H1 (cell line): Measurements from ENCODE around the gene SH3PXD2A. TPM values are rescaled to one million over a fixed set of nuclear protein-coding genes. Genes with fewer than 3 reads are reported as not detected.

Experiments
- CTCF ChIA-PET: fragments of 300-600 bp; sonication (Branson Sonifier 250); formaldehyde crosslinking; loops from one replicate; lab custom pipeline; 2021; ENCODE audit not compliant: partially characterized antibody; lab: Charles Lee
- POLR2A ChIA-PET: fragments of 300-600 bp; sonication (Branson Sonifier 250); formaldehyde crosslinking; loops from one replicate; lab custom pipeline; 2021; ENCODE audit warnings: inconsistent platforms; ENCODE audit not compliant: partially characterized antibody; lab: Charles Lee
- DNase-seq, 2 experiments: peaks; one replicate each; pipeline versions ENCODE4 v3.0.0 to v3.0.0-alpha.2; 2010 to 2022; ENCODE audit warnings: low spot score in 2 of 2, low read depth in 1 of 2, mixed read lengths in 1 of 2
- FAIRE-seq: peaks from 2 replicates; lab custom pipeline; 2011; peaks lifted over from hg19 to GRCh38; lab: Jason Lieb, UNC
- H2AFZ ChIP-seq: 2 replicates; pipeline ENCODE4 v1.8.1; 2012; ENCODE audit warnings: low read length, inconsistent platforms
- H2AK5ac ChIP-seq: 2 replicates; pipeline ENCODE4 v1.6.1; 2013; ENCODE audit warnings: low read depth, low read length
- H2BK120ac ChIP-seq: replicated peaks from 2 replicates; pipeline ENCODE3; 2013; ENCODE audit warnings: low read depth, low read length, inconsistent platforms
- H2BK12ac ChIP-seq: 2 replicates; pipeline ENCODE4 v1.6.1; 2013; ENCODE audit warnings: low read depth, low read length
- H2BK15ac ChIP-seq: 2 replicates; pipeline ENCODE4 v1.6.1; 2013; ENCODE audit warnings: low read length
- H2BK20ac ChIP-seq: 2 replicates; pipeline ENCODE4 v1.6.1; 2013; ENCODE audit warnings: low read length
- H2BK5ac ChIP-seq: 2 replicates; pipeline ENCODE4 v1.6.1; 2013; ENCODE audit warnings: low read depth, low read length
- H3K14ac ChIP-seq: 2 replicates; pipeline ENCODE4 v1.6.1; 2013; ENCODE audit warnings: inconsistent platforms; ENCODE audit not compliant: insufficient read length
- H3K18ac ChIP-seq: 2 replicates; pipeline ENCODE4 v1.6.1; 2013; ENCODE audit warnings: low read length; ENCODE audit errors: extremely low read depth
- H3K23ac ChIP-seq: 2 replicates; pipeline ENCODE4 v1.6.1; 2013; ENCODE audit warnings: inconsistent platforms; ENCODE audit not compliant: insufficient read length
- H3K23me2 ChIP-seq: 2 replicates; pipeline ENCODE4 v1.6.1; 2013; ENCODE audit warnings: low read depth, low read length
- H3K27ac ChIP-seq: 2 replicates; pipeline ENCODE4 v1.6.1; 2011; ENCODE audit warnings: low read depth, low read length, inconsistent platforms
- H3K27me3 ChIP-seq, 4 experiments: replicated peaks in 1 of 4; 1 replicate in 1 of 4; 2 replicates in 3 of 4; pipeline versions ENCODE4 v1.6.1 to v1.8.1; 2011 to 2013; ENCODE audit warnings: low read length in 3 of 4, mild to moderate bottlenecking in 3 of 4, inconsistent platforms in 2 of 4, mixed read lengths in 2 of 4, moderate library complexity in 1 of 4; ENCODE audit not compliant: control insufficient read depth in 3 of 4, insufficient read depth in 3 of 4; ENCODE audit errors: extremely low read depth in 1 of 4
- H3K36me3 ChIP-seq, 4 experiments: 2 replicates each; pipeline versions ENCODE4 v1.6.1 to v1.8.1; 2011 to 2013; ENCODE audit warnings: mild to moderate bottlenecking in 4 of 4, low read length in 3 of 4, moderate library complexity in 2 of 4, control low read depth in 1 of 4, inconsistent platforms in 1 of 4; ENCODE audit not compliant: insufficient read depth in 4 of 4, control insufficient read depth in 2 of 4
- H3K4ac ChIP-seq: replicated peaks from 2 replicates; pipeline ENCODE3; 2013; ENCODE audit warnings: low read length, low read depth, mixed read lengths, inconsistent platforms; ENCODE audit not compliant: insufficient read length
- H3K4me1 ChIP-seq, 4 experiments: replicated peaks in 1 of 4; 1 replicate in 1 of 4; 2 replicates in 3 of 4; pipeline versions ENCODE4 v1.6.1 to v1.8.1; 2011 to 2013; ENCODE audit warnings: low read length in 3 of 4, inconsistent platforms in 2 of 4, mixed read lengths in 1 of 4; ENCODE audit not compliant: insufficient read depth in 4 of 4, control insufficient read depth in 3 of 4
- H3K4me2 ChIP-seq, 2 experiments: 2 replicates each; pipeline versions ENCODE4 v1.6.1 to v1.8.1; 2011 to 2013; ENCODE audit warnings: low read depth in 2 of 2, low read length in 2 of 2, control low read depth in 1 of 2, inconsistent platforms in 1 of 2, mild to moderate bottlenecking in 1 of 2; ENCODE audit not compliant: insufficient read depth in 1 of 2
- H3K4me3 ChIP-seq, 4 experiments: fragments of 200-600, 300-600 bp in 1 of 4; sonication (generic), shearing (Covaris generic), sonication (Bioruptor Twin) in 1 of 4; 2 replicates each; pipeline versions ENCODE4 v1.5.1 to v1.8.1; 2011 to 2016; ENCODE audit warnings: low read length in 4 of 4, low read depth in 3 of 4, control low read depth in 2 of 4, inconsistent platforms in 2 of 4, mild to moderate bottlenecking in 2 of 4, mixed read lengths in 1 of 4, moderate library complexity in 1 of 4; ENCODE audit not compliant: insufficient read depth in 2 of 4; ENCODE audit errors: extremely low read depth in 1 of 4
- H3K56ac ChIP-seq: replicated peaks from 2 replicates; pipeline ENCODE3; 2013; ENCODE audit warnings: low read depth, mild to moderate bottlenecking, mixed read lengths, low read length, inconsistent platforms; ENCODE audit not compliant: insufficient read length
- H3K79me1 ChIP-seq: 2 replicates; pipeline ENCODE4 v1.6.1; 2013; ENCODE audit warnings: low read depth, low read length, control low read depth
- H3K79me2 ChIP-seq, 2 experiments: 2 replicates each; pipeline versions ENCODE4 v1.6.1 to v1.8.1; 2012 to 2013; ENCODE audit warnings: low read length in 2 of 2, mild to moderate bottlenecking in 2 of 2, inconsistent platforms in 1 of 2; ENCODE audit not compliant: insufficient read depth in 2 of 2, control insufficient read depth in 1 of 2
- H3K9ac ChIP-seq, 4 experiments: replicated peaks in 1 of 4; 1 replicate in 1 of 4; 2 replicates in 3 of 4; pipeline versions ENCODE4 v1.6.1 to v1.8.1; 2011 to 2013; ENCODE audit warnings: low read depth in 3 of 4, low read length in 3 of 4, control low read depth in 2 of 4, mild to moderate bottlenecking in 2 of 4, moderate library complexity in 2 of 4, inconsistent platforms in 1 of 4; ENCODE audit errors: extremely low read depth in 1 of 4
- H3K9me3 ChIP-seq, 2 experiments: 2 replicates each; pipeline versions ENCODE4 v1.6.1 to v1.8.1; 2012 to 2013; ENCODE audit warnings: mild to moderate bottlenecking in 2 of 2, moderate library complexity in 2 of 2, control low read depth in 1 of 2, inconsistent platforms in 1 of 2, low read depth in 1 of 2, low read length in 1 of 2, mixed read lengths in 1 of 2; ENCODE audit not compliant: insufficient read depth in 2 of 2
- H4K20me1 ChIP-seq, 2 experiments: replicated peaks in 1 of 2; 2 replicates each; pipeline versions ENCODE3 to v1.8.1; 2011 to 2013; ENCODE audit warnings: inconsistent platforms in 2 of 2, low read length in 2 of 2, mild to moderate bottlenecking in 1 of 2; ENCODE audit not compliant: insufficient read depth in 2 of 2, control insufficient read depth in 1 of 2
- H4K5ac ChIP-seq: 2 replicates; pipeline ENCODE4 v1.6.1; 2013; ENCODE audit warnings: low read length, low read depth, mixed read lengths, inconsistent platforms; ENCODE audit not compliant: insufficient read length
- H4K8ac ChIP-seq: 2 replicates; pipeline ENCODE4 v1.8.0; 2013; ENCODE audit warnings: mild to moderate bottlenecking, moderate library complexity, low read length, inconsistent platforms; ENCODE audit not compliant: insufficient read depth; ENCODE audit errors: extremely low read depth
- H4K91ac ChIP-seq: replicated peaks from 2 replicates; pipeline ENCODE3; 2013; ENCODE audit warnings: low read length, mixed read lengths, inconsistent platforms; ENCODE audit not compliant: insufficient read length
- BACH1 ChIP-seq: IDR thresholded peaks from 2 replicates; pipeline ENCODE4 v1.6.1; 2012; ENCODE audit warnings: low read length, improper control_type of control experiment
- BCL11A ChIP-seq, 2 experiments: IDR thresholded peaks; one replicate each; pipeline ENCODE4 v1.6.1; 2011; ENCODE audit warnings: low read depth in 2 of 2, low read length in 2 of 2, mild to moderate bottlenecking in 2 of 2
- CEBPB ChIP-seq: IDR thresholded peaks from 2 replicates; pipeline ENCODE4 v1.6.1; 2012; ENCODE audit warnings: low read depth, low read length
- FOSL1 ChIP-seq: IDR thresholded peaks from 2 replicates; pipeline ENCODE4 v1.6.1; 2011; ENCODE audit warnings: mild to moderate bottlenecking, low read depth, low read length, moderate library complexity; ENCODE audit not compliant: insufficient read depth
- GABPA ChIP-seq: IDR thresholded peaks from 2 replicates; pipeline ENCODE4 v1.6.1; 2011; ENCODE audit warnings: mild to moderate bottlenecking, low read length, moderate library complexity, borderline replicate concordance; ENCODE audit not compliant: insufficient read depth
- KDM1A ChIP-seq: fragments of 200-600, 300-600 bp; sonication (generic); IDR thresholded peaks from 2 replicates; pipeline ENCODE4 v1.7.1; 2016; ENCODE audit warnings: mild to moderate bottlenecking, low read length, borderline replicate concordance
- MAFK ChIP-seq: IDR thresholded peaks from 2 replicates; pipeline ENCODE4 v1.6.1; 2012; ENCODE audit warnings: low read depth, mild to moderate bottlenecking, improper control_type of control experiment, low read length
- POU5F1 ChIP-seq: IDR thresholded peaks from 2 replicates; pipeline ENCODE4 v1.6.1; 2011; ENCODE audit warnings: low read depth, mild to moderate bottlenecking, low read length, moderate library complexity
- TAF7 ChIP-seq: optimal IDR thresholded peaks from 2 replicates; pipeline ENCODE3; 2011; ENCODE audit warnings: low read depth, mild to moderate bottlenecking, inconsistent platforms, low read length, moderate library complexity, borderline replicate concordance
- YY1 ChIP-seq: IDR thresholded peaks from 2 replicates; pipeline ENCODE4 v1.6.1; 2011; ENCODE audit warnings: low read depth, mild to moderate bottlenecking, low read length
- ZNF274 ChIP-seq: IDR thresholded peaks from 2 replicates; pipeline ENCODE4 v1.7.0; 2012; ENCODE audit warnings: low read length, borderline replicate concordance; ENCODE audit errors: extremely low read depth
- WGBS, 2 experiments: shearing (Covaris generic) in 1 of 2; methylation state at CpG; one replicate each; pipeline versions ENCODE4 v1.1.6 to v1.1.7; 2013 to 2015; ENCODE audit warnings: low lambda C conversion rate in 2 of 2, mixed read lengths in 2 of 2, inconsistent platforms in 1 of 2, low coverage in 1 of 2, missing lambda C conversion rate in 1 of 2; ENCODE audit not compliant: insufficient replicate concordance in 2 of 2, insufficient coverage in 1 of 2, insufficient read length in 1 of 2; ENCODE audit errors: extremely low coverage in 1 of 2, missing lambda C conversion rate in 1 of 2; 5-methylcytosine and 5-hydroxymethylcytosine counted together
- polyA plus RNA-seq, 7 experiments: library from polyadenylated mRNA; depleted of rRNA in 3 of 7; stranded (reverse) in 5 of 7; unstranded in 2 of 7; fragments of >200 nt in 5 of 7; fragments of 200-250 nt in 2 of 7; gene quantifications; 1 replicate in 5 of 7; 2 replicates in 1 of 7; 4 replicates in 1 of 7; pipeline versions ENCODE4 v1.2.1 to v1.2.3, GENCODE V29; 2011 to 2013; ENCODE audit warnings: missing spikeins in 2 of 7, mixed read lengths in 2 of 7
- total RNA-seq: library from RNA; stranded (reverse); fragmentation: NEBNext Ultra II Directional; extraction: Animal tissue kit (Norgen Biotek cat#: 25700); gene quantifications from 2 replicates; pipeline ENCODE4 v1.2.1, GENCODE V29; 2021

The SH3PXD2A gene
- total and polyA plus RNA-seq, 2 of the 8 experiments (the other 6 are each of a cell fraction or from before 2014, with no cell fraction given): 5.4 to 16.3 TPM

GRCh38 chr10:103609231-103610082, 245.9 kb downstream of the SH3PXD2A start:
- no peak overlapping the region for H3K18ac ChIP-seq
- H3K27me3 ChIP-seq: no peaks in the 10 kb centered on the region; a peak in 1 of 7 replicates
- H2AK5ac ChIP-seq: no peak overlapping the region
- H2BK120ac ChIP-seq: no peak overlapping the region
- H2BK5ac ChIP-seq: no peak overlapping the region
- no peak overlapping the region for H3K4me3 ChIP-seq
- 87% methylated on average over 8 of the region's 8 CpGs; no CpG with 5 or more reads in 1 of the 2 experiments for WGBS, 2 experiments
- no peak overlapping the region for H2AFZ ChIP-seq
- H4K5ac ChIP-seq: no peak overlapping the region
- FAIRE-seq (no peak), DNase-seq (no peak)
- no peak overlapping the region for H3K23ac ChIP-seq
- ChIA-PET POLR2A (interaction anchor here (1.0 to 1.1 kb wide), 2 partner anchors 49 to 56 kb away, joined by 3 read pairs; no protein-coding TSS in a partner anchor), CTCF (interaction anchor here (0.6 to 8.0 kb wide), 11 partner anchors 12 to 247 kb away, joined by 3 to 91 read pairs (median 6); no protein-coding TSS in a partner anchor)
- H3K79me1 ChIP-seq: no peaks in the 10 kb centered on the region
- no peaks in the 10 kb centered on the region; a peak in 1 of 8 replicates for H3K36me3 ChIP-seq
- no peaks in the 10 kb centered on the region for H3K23me2 ChIP-seq
- H3K9me3 ChIP-seq: peaks cover 0 to 7% of the 10 kb centered on the region in 2 experiments; a peak in 1 of 4 replicates
- H2BK20ac ChIP-seq: no peak overlapping the region
- H2BK12ac ChIP-seq: no peak overlapping the region
- no peak overlapping the region for H4K91ac ChIP-seq
- H3K4me1 ChIP-seq: no peaks in the 10 kb centered on the region
- H2BK15ac ChIP-seq: no peak overlapping the region
- H4K8ac ChIP-seq: no peak overlapping the region
- H4K20me1 ChIP-seq: no peaks in the 10 kb centered on the region
- H3K4me2 ChIP-seq: no peak overlapping the region
- H3K79me2 ChIP-seq: no peaks in the 10 kb centered on the region
- no peak for TF ChIP-seq KDM1A
- TF ChIP-seq TAF7: no peak
- TF ChIP-seq BACH1: no peak
- no peak for TF ChIP-seq CEBPB
- TF ChIP-seq FOSL1: no peak
- no peak for TF ChIP-seq YY1
- TF ChIP-seq ZNF274: no peak
- no peak for TF ChIP-seq MAFK
- TF ChIP-seq BCL11A (IDR thresholded peaks at IDR 0.05; ENCODE audit: low read depth in 2 of 2, low read length in 2 of 2): no peak
- TF ChIP-seq POU5F1: no peak
- TF ChIP-seq GABPA: no peak
- H3K9ac ChIP-seq: 0 out of 7 replicates have a peak overlapping the region, but pooled peaks of 1 of the 4 experiments have one; percentile 4
- no peak overlapping the region for H3K27ac ChIP-seq
- H3K4ac ChIP-seq: no peak overlapping the region
- H3K14ac ChIP-seq: no peak overlapping the region
- no peak overlapping the region for H3K56ac ChIP-seq
